ENCODE measurements around the gene TNFRSF18.

Gene TNFRSF18

GRCh38 chr1:1175221-1176062, 30.9 kb downstream of the TNFRSF18 start:
- DNase-seq, result no peak

- DNase-seq, result peak; percentile 37
Observed at GRCh38 chr1:1173793-1174415, 32.5 kb downstream of the TNFRSF18 start, which contains the start of gene TTLL10. Gene TTLL10, plus strand, starts transcription at chr1:1173880. Its CDS starts 5,336 bp downstream, at chr1:1179216.

DNA sequence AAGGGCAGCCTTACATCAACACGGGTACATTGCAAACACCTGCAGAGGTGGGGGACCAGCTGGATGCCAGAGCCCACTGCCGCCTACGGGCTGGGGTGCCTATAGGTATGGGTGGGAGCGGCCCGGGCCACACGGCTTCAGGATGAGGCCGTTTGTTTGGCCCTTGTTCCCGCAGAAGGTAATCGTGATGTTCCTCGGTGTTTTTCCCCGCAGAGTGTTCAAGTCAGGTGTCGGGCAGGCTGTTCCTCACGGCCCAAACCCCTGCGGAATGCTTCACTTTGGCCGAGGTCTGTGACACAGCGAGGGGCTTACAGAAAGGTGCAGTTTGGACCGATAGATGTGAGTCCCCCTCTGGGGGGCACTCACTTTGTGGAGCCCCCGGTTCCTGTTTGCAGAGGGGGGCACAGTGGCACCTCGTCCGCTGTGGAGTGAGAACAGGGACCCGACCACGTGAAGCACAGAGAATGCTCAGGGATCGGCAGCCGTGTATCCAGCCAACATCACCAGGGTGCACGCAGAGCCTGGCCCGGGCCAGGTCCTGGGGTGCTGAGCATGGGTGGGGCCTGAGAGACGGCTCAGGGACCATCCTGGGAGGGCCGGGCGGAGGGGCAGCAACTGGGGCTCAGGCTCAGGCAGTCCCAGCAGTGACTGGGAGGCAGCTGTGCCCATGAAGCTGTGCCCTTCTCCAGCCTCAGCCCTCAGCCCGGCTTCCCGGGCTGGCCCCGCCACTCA, 33.2 kb downstream of the TNFRSF18 start:
- DNase-seq, result no peak

DNA sequence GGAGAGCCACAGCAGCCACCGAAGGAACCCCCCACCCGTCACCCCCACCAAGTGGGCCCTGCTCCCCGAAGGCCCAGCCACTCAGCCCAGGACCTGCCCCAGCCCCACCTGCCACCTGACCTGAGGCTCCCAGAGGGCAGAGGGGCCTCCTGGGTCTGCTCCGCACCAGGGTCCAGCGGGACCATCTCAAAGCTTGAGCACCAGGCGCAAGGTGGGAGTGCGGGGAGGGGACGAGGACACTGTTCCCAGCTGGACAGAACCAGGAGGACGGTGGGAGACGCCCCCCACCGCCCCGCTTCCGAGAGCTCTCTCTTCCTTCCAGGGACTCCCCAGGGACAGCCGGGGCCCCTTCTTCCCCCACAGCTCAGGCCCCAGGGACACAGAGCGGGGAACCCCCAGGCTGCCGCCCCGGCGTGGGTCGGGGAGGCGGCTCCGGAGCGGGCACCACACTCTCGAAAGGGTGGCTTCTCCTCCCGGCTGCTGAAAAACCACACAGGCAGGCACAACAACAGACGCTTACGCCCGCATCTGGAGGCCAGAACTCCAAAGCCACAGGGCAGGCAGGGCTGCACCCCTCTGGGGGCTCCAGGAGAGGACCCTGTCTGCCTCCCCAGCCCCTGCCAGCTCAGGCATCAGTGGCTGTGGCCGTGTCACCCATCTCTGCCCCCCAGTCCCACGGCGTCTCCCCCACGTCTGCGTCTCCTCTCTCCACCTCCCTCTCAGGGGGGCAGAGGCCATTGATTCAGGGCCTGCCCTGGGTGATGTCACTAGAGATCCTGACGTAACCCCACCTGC, 34.6 kb downstream of the TNFRSF18 start:
- peak; percentile 23 for DNase-seq

DNA sequence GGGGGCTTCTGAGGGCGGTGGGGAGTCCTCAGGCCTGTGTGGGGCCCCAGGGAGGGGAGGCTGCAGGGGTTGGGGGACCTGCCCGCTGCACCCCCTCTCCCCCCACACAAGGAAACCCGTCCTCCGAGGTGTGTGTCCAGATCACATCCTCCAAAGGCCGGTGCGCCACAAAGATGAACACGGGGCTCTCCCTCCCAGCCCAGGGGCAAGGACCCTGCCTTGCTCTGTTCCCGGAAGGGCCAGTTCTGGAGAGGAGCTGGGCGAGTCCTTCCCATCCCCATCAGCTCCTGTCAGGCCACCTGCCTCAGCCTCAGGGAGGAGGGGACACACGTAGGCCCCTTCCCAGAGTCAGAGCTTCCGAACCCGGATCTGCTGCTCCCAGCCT, 35.2 kb downstream of the TNFRSF18 start:
- DNase-seq, result no peak

- DNase-seq, result no peak
Observed at GRCh38 chr1:1170215-1171091, 35.9 kb downstream of the TNFRSF18 start.

- no peak for DNase-seq
Observed at GRCh38 chr1:1169429-1170214, 36.8 kb downstream of the TNFRSF18 start.

DNA sequence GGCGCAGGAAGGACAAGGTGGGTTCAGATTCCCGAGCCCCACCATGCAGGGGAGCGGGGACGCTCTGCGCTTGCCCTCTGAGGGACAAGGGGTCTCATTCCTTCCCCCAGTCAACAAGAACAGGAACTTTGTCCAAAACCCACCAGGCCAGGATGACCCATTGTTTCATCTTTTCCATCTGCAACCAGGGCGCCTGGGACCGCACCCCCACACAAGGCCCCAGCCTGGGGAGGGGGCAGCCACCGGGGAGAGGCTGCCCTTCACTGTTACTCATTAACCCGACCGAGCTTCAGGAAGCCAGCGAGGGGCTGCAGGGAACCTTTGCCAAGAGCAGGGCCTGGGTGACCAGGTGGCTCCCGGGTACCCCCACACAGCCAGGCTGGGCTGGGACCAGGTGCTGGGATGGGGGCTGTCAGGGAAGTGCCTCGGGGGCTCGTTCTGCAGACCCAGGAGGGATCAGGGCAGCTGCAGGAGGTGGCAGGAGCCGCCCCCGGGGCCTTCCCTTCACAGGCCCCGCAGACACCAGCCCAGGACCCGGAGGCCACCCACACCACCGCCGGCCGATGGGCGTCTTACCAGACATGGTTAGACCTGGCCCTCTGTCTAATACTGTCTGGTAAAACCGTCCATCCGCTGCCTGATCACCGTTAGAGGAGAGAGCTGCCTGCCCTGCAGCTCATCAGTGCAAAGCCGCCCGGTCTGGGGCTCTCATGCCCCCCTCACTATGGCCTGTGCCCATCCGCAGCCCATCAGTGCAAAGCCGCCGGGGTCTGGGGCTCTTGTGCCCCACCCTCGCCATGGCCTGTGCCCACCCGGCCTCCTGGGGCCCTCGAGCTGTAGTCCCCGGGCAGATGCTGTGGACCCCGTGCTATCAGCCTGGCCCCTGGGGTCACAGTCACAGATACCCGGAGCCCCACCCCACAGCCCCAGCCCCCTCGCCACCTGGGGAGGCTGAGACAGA, 37.7 kb downstream of the TNFRSF18 start:
- no peak for DNase-seq

DNA sequence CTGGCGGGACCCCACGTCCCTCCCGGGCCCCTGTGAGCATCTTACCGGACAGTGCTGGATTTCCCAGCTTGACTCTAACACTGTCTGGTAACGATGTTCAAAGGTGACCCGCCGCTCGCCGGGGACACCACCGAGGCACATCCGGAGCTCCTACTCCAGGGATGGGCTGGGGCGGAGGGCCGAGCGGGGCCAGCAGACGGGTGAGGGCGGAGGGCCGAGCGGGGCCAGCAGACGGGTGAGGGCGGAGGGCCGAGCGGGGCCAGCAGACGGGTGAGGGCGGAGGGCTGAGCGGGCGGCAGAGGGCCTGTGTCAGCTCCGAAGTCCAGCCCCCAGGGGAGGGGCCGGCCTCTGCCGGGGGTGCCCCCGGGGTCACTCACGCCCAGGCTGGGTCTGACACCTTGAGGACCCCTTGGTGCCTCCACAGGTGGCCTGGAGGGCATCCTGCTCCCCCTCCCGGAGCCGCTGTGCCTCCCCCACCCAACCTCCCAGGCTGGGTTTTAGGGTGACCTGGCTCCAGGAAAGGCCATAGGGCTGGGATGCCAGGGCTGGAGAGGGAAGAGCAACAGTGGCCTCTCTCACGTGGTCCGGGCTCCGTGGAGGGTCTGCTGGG, 38.4 kb downstream of the TNFRSF18 start:
- no peak for DNase-seq

DNA sequence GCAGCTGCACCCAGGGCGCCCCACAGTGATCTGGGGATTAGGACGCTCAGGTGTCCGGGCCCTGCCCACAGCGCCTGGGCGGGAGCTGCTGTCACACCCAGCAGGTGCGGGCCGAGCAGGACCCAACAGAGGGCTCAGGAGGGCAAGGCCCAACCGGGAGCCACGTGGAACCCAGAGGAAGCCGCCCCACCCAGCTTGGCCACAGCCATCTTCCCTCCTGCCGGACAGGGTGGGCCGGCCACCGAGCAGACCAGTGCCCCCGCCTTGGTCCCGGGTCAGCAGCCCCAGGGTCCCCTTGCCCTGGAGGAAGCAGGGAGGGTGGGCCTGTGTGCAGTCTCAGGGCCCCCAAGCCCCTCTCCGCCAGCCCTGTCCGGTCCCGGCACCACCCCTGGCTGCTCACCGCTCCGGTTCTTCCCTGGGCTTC, 39.0 kb downstream of the TNFRSF18 start:
- no peak for DNase-seq

DNA sequence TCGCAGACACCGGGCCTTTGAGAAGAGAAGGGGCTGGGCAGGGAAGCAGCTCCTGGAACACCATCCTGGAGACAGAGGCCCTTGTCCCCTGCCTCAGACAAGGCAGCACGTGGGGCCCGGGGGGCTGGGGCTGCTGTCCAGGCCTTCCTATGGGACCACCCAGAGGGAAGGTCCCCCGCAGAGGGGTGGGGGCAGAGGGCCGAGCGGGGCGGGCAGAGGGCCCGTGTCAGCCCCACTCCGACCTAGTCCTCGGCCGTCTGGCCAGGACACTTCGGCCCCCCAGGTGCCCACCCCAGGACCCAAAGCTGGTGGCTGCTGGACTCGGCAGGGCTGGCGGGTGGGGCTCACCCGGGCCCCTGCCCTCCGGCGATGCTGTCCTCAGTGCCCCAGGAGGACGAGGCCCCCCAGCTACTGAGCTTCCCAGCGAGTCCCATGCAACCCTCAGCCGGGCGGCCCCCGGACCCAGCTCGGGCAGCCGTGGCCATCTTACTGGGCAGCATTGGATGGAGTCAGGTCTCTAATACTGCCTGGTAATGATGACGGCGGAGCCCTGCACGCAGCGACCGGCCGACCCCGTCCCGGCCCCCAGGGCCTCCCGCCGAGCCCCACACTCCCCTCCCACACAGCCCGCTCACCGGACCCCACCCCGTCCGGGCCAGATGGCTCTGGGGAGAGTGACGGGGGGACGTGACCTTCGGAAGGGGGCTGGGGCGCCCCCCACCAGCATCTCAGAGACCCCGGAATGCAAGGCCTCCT, 39.6 kb downstream of the TNFRSF18 start:
- DNase-seq, result no peak

GRCh38 chr1:1165900-1166421, 40.4 kb downstream of the TNFRSF18 start:
- no peak for DNase-seq

DNA sequence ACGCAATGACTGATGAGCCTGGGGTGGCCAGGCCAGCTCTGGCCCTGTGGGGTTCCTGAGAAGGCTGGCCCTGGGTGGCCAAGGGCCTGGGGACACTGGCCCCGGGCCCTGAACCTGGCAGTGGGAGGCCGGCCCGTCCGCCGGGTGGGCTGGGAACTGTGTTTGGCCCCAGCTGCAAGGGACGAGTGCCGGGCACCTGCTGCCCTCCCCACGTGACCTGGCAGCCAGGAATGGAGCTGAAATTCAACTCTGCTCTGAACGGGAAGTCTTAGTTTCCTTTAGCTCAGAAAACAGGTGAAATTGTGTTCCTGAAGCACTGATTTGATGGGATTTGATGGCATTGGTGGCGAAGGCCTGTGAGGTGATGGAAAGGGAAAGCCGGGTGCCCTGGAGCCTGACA, 40.9 kb downstream of the TNFRSF18 start:
- DNase-seq, result no peak

- no peak for DNase-seq
Observed at GRCh38 chr1:1164701-1165451, 41.5 kb downstream of the TNFRSF18 start.

DNA sequence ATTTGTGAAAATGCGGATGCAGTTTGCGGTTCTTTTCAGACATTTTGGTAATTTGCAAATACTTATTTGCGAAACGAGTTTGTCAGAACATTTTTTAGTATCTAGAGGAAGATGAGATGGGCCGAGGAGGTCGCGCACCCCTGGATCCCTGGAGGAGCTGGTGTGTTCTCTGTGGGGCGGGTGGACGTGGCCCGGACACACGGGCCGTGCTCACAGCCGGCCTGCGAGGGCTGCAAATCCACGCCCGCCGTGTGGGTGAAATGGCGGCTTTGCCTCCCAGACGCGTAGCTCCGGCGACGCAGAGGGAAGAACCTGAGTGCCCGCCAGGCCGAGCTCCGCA, 42.1 kb downstream of the TNFRSF18 start:
- no peak for DNase-seq

- DNase-seq, result no peak
Observed at GRCh38 chr1:1163538-1164070, 42.8 kb downstream of the TNFRSF18 start.
